OCI-LY7 (cell line): Measurements from ENCODE around the gene HMMR. TPM values are rescaled to one million over a fixed set of nuclear protein-coding genes. Genes with fewer than 3 reads are reported as not detected.
A peak's percentile ranks its signal among the peaks of the same experiment; 100 is the strongest.

ENCODE experiments used
- BruUV-seq: library from RNA; stranded (reverse); fragments of 400-500 nt; replicated peaks from 2 replicates; lab custom pipeline; 2021; lab: Mats Ljungman, UMichigan
- CTCF ChIA-PET: fragments of 300-600 bp; sonication (Branson Sonifier 250); formaldehyde crosslinking; loops from one replicate; lab custom pipeline; 2022; ENCODE audit warnings: antibody characterized with exemption; ENCODE audit not compliant: unreplicated experiment; lab: Charles Lee
- POLR2A ChIA-PET: fragments of 300-600 bp; sonication (Branson Sonifier 250); formaldehyde crosslinking; loops from one replicate; lab custom pipeline; 2022; ENCODE audit warnings: antibody characterized with exemption; lab: Charles Lee
- DNase-seq: peaks from one replicate; pipeline ENCODE4 v3.0.0-alpha.2; 2015; ENCODE audit warnings: low spot score
- H2AFZ ChIP-seq: fragments of 200-600 bp; sonication (generic), shearing (Covaris generic); 2 replicates; pipeline ENCODE4 v1.6.1; 2014; ENCODE audit warnings: mild to moderate bottlenecking, antibody characterized with exemption, low read length, moderate library complexity
- H3K27ac ChIP-seq: fragments of 200-600 bp; sonication (generic); 2 replicates; pipeline ENCODE4 v1.5.1; 2014; ENCODE audit warnings: mixed run types, low read depth, mild to moderate bottlenecking, moderate library complexity, low read length, inconsistent platforms; ENCODE audit not compliant: poor library complexity, severe bottlenecking
- H3K36me3 ChIP-seq: fragments of 200-600 bp; sonication (generic); 2 replicates; pipeline ENCODE4 v1.6.1; 2014; ENCODE audit warnings: mild to moderate bottlenecking, antibody characterized with exemption, low read length, moderate library complexity, mixed read lengths; ENCODE audit not compliant: insufficient read depth
- H3K4me1 ChIP-seq: fragments of 200-600 bp; sonication (generic); 2 replicates; pipeline ENCODE4 v1.5.1; 2014; ENCODE audit warnings: mild to moderate bottlenecking, low read length; ENCODE audit not compliant: insufficient read depth, poor library complexity, severe bottlenecking
- H3K4me2 ChIP-seq: fragments of 200-600 bp; sonication (generic); 2 replicates; pipeline ENCODE4 v1.6.1; 2014; ENCODE audit warnings: mild to moderate bottlenecking, low read length
- H3K4me3 ChIP-seq: fragments of 200-600 bp; sonication (generic); 2 replicates; pipeline ENCODE4 v1.5.1; 2014; ENCODE audit warnings: mild to moderate bottlenecking, low read depth, low read length; ENCODE audit not compliant: poor library complexity, severe bottlenecking
- H3K79me2 ChIP-seq: fragments of 200-600 bp; sonication (generic); 2 replicates; pipeline ENCODE4 v1.6.1; 2016; ENCODE audit warnings: low read depth, mild to moderate bottlenecking, low read length, moderate library complexity, mixed read lengths; ENCODE audit not compliant: insufficient read depth
- H3K9me2 ChIP-seq: fragments of 200-600 bp; sonication (generic); 2 replicates; pipeline ENCODE4 v1.6.1; 2016; ENCODE audit warnings: mild to moderate bottlenecking, low read length, mixed read lengths; ENCODE audit not compliant: insufficient read depth
- H3K9me3 ChIP-seq: fragments of 200-600 bp; sonication (generic); 2 replicates; pipeline ENCODE4 v1.6.1; 2014; ENCODE audit warnings: mild to moderate bottlenecking, mixed run types, low read length, mixed read lengths
- H4K20me1 ChIP-seq: fragments of 200-600 bp; sonication (generic); 2 replicates; pipeline ENCODE4 v1.6.1; 2014; ENCODE audit warnings: mild to moderate bottlenecking, antibody characterized with exemption, low read length, moderate library complexity, mixed read lengths; ENCODE audit not compliant: insufficient read depth
- EZH2phosphoT487 ChIP-seq: fragments of 200-600 bp; sonication (generic); IDR thresholded peaks from 2 replicates; pipeline ENCODE4 v1.6.1; 2018; ENCODE audit warnings: low read depth, borderline replicate concordance, mild to moderate bottlenecking, mixed run types, antibody characterized with exemption, low read length, moderate library complexity, mixed read lengths
- intact Hi-C: fragments of 100-400 bp; cut with micrococcal nuclease; formaldehyde crosslinking; loops from one replicate; pipeline ENCODE4 v1.10.0; 2022; ENCODE audit not compliant: unreplicated experiment
- total RNA-seq, 2 experiments: library from RNA; depleted of rRNA in 1 of 2; stranded (reverse); fragments of >200 nt in 1 of 2; shearing (Covaris generic) in 1 of 2; gene quantifications; 2 replicates each; pipeline ENCODE4 v1.2.3, GENCODE V29; 2014 to 2022
- TF ChIP-seq, protein P1 (sequence below): fragments of 200-600 bp; sonication (generic); conservative IDR thresholded peaks from 2 replicates; pipeline ENCODE4 v1.5.1; 2014; ENCODE audit warnings: mild to moderate bottlenecking, antibody characterized with exemption, low read length, moderate library complexity, mixed read lengths

The HMMR gene
- total RNA-seq, 2 experiments from 2014 or later: 44.1 to 107 TPM

DNA sequence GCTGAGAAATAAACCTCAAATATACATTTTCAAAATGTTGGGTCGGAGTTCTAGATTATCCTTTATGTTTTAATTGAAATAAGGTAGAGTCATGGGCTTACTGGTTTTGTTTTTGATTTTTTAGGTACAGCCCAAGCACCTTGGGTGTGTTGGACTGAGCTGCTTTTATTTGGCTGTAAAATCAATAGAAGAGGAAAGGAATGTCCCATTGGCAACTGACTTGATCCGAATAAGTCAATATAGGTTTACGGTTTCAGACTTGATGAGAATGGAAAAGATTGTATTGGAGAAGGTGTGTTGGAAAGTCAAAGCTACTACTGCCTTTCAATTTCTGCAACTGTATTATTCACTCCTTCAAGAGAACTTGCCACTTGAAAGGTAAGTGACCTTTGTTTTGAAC is 19.5 kb upstream of the HMMR start:
- Histone ChIP-seq H3K4me3 (no peak overlapping the region), H3K4me2 (no peak overlapping the region), H2AFZ (no peak overlapping the region), H4K20me1 (0 out of 2 replicates have a peak, but pooled peaks cover 4% of the 10 kb centered on the region), H3K27ac (no peak overlapping the region), H3K9me3 (no peaks in the 10 kb centered on the region), H3K36me3 (peaks cover 69% of the 10 kb centered on the region), H3K9me2 (no peaks in the 10 kb centered on the region), H3K79me2 (peaks cover 23% of the 10 kb centered on the region), H3K4me1 (peaks cover 19% of the 10 kb centered on the region)
- POLR2A ChIA-PET: interaction anchor here (0.9 to 9.0 kb wide), 3 partner anchors 18 to 34 kb away, joined by 3 to 197 read pairs (median 5); partner anchors contain the start of genes HMMR and NUDCD2
- TF ChIP-seq, protein P1, sequence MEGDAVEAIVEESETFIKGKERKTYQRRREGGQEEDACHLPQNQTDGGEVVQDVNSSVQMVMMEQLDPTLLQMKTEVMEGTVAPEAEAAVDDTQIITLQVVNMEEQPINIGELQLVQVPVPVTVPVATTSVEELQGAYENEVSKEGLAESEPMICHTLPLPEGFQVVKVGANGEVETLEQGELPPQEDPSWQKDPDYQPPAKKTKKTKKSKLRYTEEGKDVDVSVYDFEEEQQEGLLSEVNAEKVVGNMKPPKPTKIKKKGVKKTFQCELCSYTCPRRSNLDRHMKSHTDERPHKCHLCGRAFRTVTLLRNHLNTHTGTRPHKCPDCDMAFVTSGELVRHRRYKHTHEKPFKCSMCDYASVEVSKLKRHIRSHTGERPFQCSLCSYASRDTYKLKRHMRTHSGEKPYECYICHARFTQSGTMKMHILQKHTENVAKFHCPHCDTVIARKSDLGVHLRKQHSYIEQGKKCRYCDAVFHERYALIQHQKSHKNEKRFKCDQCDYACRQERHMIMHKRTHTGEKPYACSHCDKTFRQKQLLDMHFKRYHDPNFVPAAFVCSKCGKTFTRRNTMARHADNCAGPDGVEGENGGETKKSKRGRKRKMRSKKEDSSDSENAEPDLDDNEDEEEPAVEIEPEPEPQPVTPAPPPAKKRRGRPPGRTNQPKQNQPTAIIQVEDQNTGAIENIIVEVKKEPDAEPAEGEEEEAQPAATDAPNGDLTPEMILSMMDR: no peak
- TF ChIP-seq EZH2phosphoT487: no peak
- intact Hi-C loops: no loop called here
- DNase-seq: no peak
- no TSS peak for BruUV-seq
- CTCF ChIA-PET: no interaction called here

DNA sequence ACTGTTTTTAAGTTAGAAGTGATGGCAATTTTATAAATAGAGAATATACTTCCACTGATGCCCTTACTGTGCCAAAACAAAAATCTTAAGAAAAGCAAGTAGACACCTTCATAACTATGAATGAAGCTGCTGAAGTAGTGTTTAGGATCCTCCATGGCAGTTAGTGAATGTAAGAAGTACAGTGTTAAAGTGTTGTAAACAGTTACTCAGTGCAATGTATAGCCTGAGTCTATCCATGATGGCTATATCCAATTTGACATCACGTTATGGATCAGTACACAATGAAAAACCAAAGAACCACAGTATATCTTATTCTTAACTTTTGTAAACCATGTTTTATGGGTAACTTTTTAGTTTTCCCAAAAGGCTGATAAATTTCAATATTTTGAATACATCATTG is 15.9 kb upstream of the HMMR start:
- Histone ChIP-seq H3K9me3 (no peaks in the 10 kb centered on the region), H3K4me2 (no peak overlapping the region), H3K4me1 (no peaks in the 10 kb centered on the region), H3K79me2 (peaks cover 5% of the 10 kb centered on the region; the same call in 1 of the 2 replicates), H3K9me2 (no peaks in the 10 kb centered on the region), H4K20me1 (no peaks in the 10 kb centered on the region), H2AFZ (no peak overlapping the region), H3K4me3 (no peak overlapping the region), H3K27ac (no peak overlapping the region), H3K36me3 (peaks cover 97% of the 10 kb centered on the region)
- ChIA-PET CTCF (no interaction called here), POLR2A (interaction anchor here (9.0 kb wide), 1 partner anchor 14 kb away, joined by 197 read pairs; the partner anchor contains the start of genes HMMR and NUDCD2)
- TF ChIP-seq, protein P1: no peak
- TF ChIP-seq EZH2phosphoT487: no peak
- BruUV-seq: TSS peak; percentile 22
- DNase-seq: no peak
- intact Hi-C loops: no loop called here

DNA sequence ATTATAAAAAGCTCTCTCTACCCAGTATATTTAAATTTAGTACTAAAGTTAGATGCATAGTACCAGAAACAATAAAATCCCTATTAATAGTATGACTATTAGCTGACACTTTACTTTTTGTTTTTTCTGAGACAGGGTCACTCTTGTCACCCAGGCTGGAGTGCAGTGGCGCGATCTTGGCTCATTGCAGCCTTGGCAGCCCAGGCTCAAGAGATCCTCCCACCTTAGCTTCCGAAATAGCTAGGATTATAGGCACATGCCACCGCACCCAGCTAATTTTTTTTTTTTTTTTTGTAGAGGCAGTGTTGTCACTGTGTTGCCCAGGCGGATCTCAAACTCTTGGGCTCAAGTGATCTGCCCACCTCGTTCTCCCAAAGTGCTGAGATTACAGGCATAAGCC is 15.1 kb upstream of the HMMR start:
- no TSS peak for BruUV-seq
- no peak for DNase-seq
- POLR2A ChIA-PET: interaction anchor here (9.0 kb wide), 1 partner anchor 13 kb away, joined by 197 read pairs; the partner anchor contains the start of genes HMMR and NUDCD2
- Histone ChIP-seq H3K9me2 (no peaks in the 10 kb centered on the region), H2AFZ (no peak overlapping the region), H3K79me2 (no peaks in the 10 kb centered on the region), H3K36me3 (peaks cover 98% of the 10 kb centered on the region), H4K20me1 (no peaks in the 10 kb centered on the region), H3K4me2 (no peak overlapping the region), H3K27ac (no peak overlapping the region), H3K4me3 (no peak overlapping the region), H3K4me1 (no peaks in the 10 kb centered on the region), H3K9me3 (no peaks in the 10 kb centered on the region)
- TF ChIP-seq, protein P1: no peak
- no peak for TF ChIP-seq EZH2phosphoT487
- CTCF ChIA-PET: no interaction called here
- intact Hi-C loops: no loop called here
